DOHH2 (cell line): ENCODE results near the gene PAQR5.

Source experiments
- H3F3A ChIP-seq: fragments of 200-600 bp; sonication (generic), shearing (Covaris generic); 2 replicates; pipeline ENCODE4 v1.6.0; 2016; ENCODE audit warnings: antibody characterized with exemption, mild to moderate bottlenecking; ENCODE audit not compliant: control insufficient read depth, insufficient read depth
- H3K27ac ChIP-seq: fragments of 200-600 bp; sonication (generic); 2 replicates; pipeline ENCODE4 v1.5.1; 2014; ENCODE audit warnings: low read depth, mild to moderate bottlenecking, low read length, moderate library complexity
- H3K27me3 ChIP-seq: fragments of 200-600 bp; sonication (generic); 2 replicates; pipeline ENCODE4 v1.6.1; 2014; ENCODE audit warnings: mild to moderate bottlenecking, low read length, mixed read lengths; ENCODE audit not compliant: control insufficient read depth
- H3K36me3 ChIP-seq: fragments of 200-600 bp; sonication (generic); 2 replicates; pipeline ENCODE4 v1.6.1; 2014; ENCODE audit warnings: mild to moderate bottlenecking, low read length, moderate library complexity, mixed read lengths; ENCODE audit not compliant: control insufficient read depth
- H3K4me1 ChIP-seq: fragments of 200-600 bp; sonication (generic); 2 replicates; pipeline ENCODE4 v1.6.1; 2014; ENCODE audit warnings: mild to moderate bottlenecking, low read length, mixed read lengths; ENCODE audit not compliant: control insufficient read depth
- H3K4me2 ChIP-seq: fragments of 200-600 bp; sonication (generic); 2 replicates; pipeline ENCODE4 v1.6.0; 2014; ENCODE audit warnings: mild to moderate bottlenecking, low read length, moderate library complexity
- H3K4me3 ChIP-seq: fragments of 200-600 bp; sonication (generic); 2 replicates; pipeline ENCODE4 v1.5.1; 2014; ENCODE audit warnings: mild to moderate bottlenecking, low read length, mixed read lengths
- H3K79me2 ChIP-seq: fragments of 200-600 bp; sonication (generic); 2 replicates; pipeline ENCODE4 v1.6.1; 2014; ENCODE audit warnings: mild to moderate bottlenecking, low read length, mixed read lengths; ENCODE audit not compliant: control insufficient read depth
- H3K9me2 ChIP-seq: fragments of 200-600 bp; sonication (generic); replicated peaks from 2 replicates; pipeline ENCODE4 v1.6.1; 2014; ENCODE audit warnings: mild to moderate bottlenecking, low read length, mixed read lengths; ENCODE audit not compliant: control insufficient read depth
- H3K9me3 ChIP-seq: fragments of 200-600 bp; sonication (generic); 2 replicates; pipeline ENCODE4 v1.6.1; 2014; ENCODE audit warnings: antibody characterized with exemption, low read length, mixed read lengths; ENCODE audit not compliant: control insufficient read depth, insufficient read depth
- H4K20me1 ChIP-seq: fragments of 200-600 bp; sonication (generic); 2 replicates; pipeline ENCODE4 v1.6.0; 2014; ENCODE audit warnings: low read depth, mild to moderate bottlenecking, antibody characterized with exemption, low read length, moderate library complexity; ENCODE audit not compliant: control insufficient read depth, insufficient read depth
- EZH2phosphoT487 ChIP-seq: fragments of 200-600 bp; sonication (generic); IDR thresholded peaks from 2 replicates; pipeline ENCODE4 v1.6.1; 2017; ENCODE audit warnings: borderline replicate concordance, mild to moderate bottlenecking, antibody characterized with exemption, low read length, moderate library complexity, mixed read lengths
- TF ChIP-seq, protein P1 (sequence below): fragments of 200-600 bp; sonication (generic); IDR thresholded peaks from one replicate; pipeline ENCODE4 v1.5.1; 2014; ENCODE audit warnings: antibody characterized with exemption, mild to moderate bottlenecking, low read depth, low read length; ENCODE audit not compliant: poor library complexity, severe bottlenecking

The PAQR5 gene

DNA sequence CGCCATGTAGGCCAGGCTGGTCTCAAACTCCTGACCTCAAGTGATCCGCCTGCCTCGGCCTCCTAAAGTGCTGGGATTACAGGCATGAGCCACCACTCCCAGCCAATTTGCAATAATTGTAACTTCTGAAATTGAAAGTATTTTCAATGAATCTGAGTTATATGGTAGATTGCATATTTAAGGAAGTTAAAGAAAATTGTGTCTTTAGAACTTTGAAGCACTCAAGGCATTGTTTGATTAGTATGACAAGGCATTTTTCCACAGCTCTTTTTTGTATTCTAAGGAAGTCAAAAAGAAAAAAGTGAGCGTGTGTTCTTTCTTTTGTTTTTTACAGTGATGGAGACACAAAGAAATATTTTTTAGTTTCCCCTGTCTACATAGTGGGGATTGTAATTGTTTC, 138.2 kb downstream of the PAQR5 start:
- TF ChIP-seq EZH2phosphoT487, result no peak
- TF ChIP-seq, protein P1, sequence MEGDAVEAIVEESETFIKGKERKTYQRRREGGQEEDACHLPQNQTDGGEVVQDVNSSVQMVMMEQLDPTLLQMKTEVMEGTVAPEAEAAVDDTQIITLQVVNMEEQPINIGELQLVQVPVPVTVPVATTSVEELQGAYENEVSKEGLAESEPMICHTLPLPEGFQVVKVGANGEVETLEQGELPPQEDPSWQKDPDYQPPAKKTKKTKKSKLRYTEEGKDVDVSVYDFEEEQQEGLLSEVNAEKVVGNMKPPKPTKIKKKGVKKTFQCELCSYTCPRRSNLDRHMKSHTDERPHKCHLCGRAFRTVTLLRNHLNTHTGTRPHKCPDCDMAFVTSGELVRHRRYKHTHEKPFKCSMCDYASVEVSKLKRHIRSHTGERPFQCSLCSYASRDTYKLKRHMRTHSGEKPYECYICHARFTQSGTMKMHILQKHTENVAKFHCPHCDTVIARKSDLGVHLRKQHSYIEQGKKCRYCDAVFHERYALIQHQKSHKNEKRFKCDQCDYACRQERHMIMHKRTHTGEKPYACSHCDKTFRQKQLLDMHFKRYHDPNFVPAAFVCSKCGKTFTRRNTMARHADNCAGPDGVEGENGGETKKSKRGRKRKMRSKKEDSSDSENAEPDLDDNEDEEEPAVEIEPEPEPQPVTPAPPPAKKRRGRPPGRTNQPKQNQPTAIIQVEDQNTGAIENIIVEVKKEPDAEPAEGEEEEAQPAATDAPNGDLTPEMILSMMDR, result no peak
- Histone ChIP-seq H3K4me2 (no peak overlapping the region), H3K9me3 (no peaks in the 10 kb centered on the region), H3K27ac (no peak overlapping the region), H3K36me3 (peaks cover 92% of the 10 kb centered on the region), H3K9me2 (no peaks in the 10 kb centered on the region), H3K79me2 (no peaks in the 10 kb centered on the region), H3K27me3 (no peaks in the 10 kb centered on the region), H4K20me1 (no peaks in the 10 kb centered on the region; the same call in 1 of the 2 replicates), H3K4me1 (no peaks in the 10 kb centered on the region), H3F3A (peaks cover 3% of the 10 kb centered on the region), H3K4me3 (no peak overlapping the region)

DNA sequence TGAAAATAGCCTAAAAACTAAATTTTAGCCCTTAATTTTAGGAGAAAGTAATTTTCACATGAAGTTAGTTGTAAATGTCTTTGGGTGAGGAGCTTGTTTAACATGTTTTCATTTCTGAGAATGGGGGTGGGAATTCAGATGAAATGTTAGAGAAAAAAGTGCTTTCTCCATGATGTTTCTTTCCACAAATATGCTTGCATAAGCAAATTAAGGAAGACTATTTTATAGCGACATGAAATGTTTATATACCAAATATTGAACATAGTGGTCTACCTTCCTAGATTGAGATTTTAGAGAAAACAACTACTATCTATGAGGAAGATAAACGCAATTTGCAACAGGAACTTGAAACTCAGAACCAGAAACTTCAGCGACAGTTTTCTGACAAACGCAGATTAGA, 140.9 kb downstream of the PAQR5 start:
- Histone ChIP-seq H3K9me3 (no peaks in the 10 kb centered on the region), H3K27ac (no peak overlapping the region), H3K36me3 (peaks cover 92% of the 10 kb centered on the region), H3K4me3 (no peak overlapping the region), H3F3A (peaks cover 3% of the 10 kb centered on the region), H3K9me2 (no peaks in the 10 kb centered on the region), H3K4me1 (no peaks in the 10 kb centered on the region), H3K79me2 (no peaks in the 10 kb centered on the region), H3K27me3 (no peaks in the 10 kb centered on the region), H4K20me1 (no peaks in the 10 kb centered on the region; the same call in 1 of the 2 replicates), H3K4me2 (no peak overlapping the region)
- TF ChIP-seq EZH2phosphoT487, result no peak
- TF ChIP-seq, protein P1, result no peak

DNA sequence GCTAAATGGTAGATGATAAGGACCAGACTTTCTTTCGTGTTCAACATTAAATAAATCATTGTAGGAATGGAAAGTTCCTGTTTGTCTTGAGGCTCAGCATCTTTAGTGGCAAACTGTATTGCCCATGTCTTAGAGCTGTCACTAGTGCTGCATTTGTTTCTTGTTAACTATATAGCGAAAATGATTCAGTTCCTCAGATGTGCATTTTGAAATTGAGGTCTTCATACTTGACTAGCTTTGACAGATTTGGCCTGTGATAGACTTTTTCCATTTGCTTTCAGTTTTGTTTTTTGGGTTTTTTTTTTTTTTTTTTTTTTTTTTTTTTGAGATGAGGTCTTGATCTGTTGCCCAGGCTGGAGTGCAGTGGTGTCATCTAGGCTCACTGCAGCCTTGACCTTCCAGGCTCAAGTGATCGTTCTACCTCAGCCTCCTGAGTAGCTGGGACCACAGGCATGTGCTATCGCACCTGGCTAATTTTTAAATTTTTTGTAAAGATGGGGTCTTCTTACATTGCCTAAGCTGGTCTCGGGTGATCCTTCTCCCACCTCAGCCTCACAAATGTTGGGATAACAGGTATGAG, 144.4 kb downstream of the PAQR5 start:
- H4K20me1 ChIP-seq, result no peaks in the 10 kb centered on the region; the same call in 1 of the 2 replicates
- H3K79me2 ChIP-seq, result no peaks in the 10 kb centered on the region
- H3F3A ChIP-seq, result peaks cover 5% of the 10 kb centered on the region
- H3K4me2 ChIP-seq, result no peak overlapping the region
- no peaks in the 10 kb centered on the region for H3K9me3 ChIP-seq
- no peaks in the 10 kb centered on the region for H3K27me3 ChIP-seq
- no peak overlapping the region for H3K27ac ChIP-seq
- H3K36me3 ChIP-seq, result peaks cover 92% of the 10 kb centered on the region
- no peak for TF ChIP-seq EZH2phosphoT487
- TF ChIP-seq, protein P1, result no peak
- no peak overlapping the region for H3K4me3 ChIP-seq
- H3K9me2 ChIP-seq, result no peaks in the 10 kb centered on the region
- H3K4me1 ChIP-seq, result no peaks in the 10 kb centered on the region

DNA sequence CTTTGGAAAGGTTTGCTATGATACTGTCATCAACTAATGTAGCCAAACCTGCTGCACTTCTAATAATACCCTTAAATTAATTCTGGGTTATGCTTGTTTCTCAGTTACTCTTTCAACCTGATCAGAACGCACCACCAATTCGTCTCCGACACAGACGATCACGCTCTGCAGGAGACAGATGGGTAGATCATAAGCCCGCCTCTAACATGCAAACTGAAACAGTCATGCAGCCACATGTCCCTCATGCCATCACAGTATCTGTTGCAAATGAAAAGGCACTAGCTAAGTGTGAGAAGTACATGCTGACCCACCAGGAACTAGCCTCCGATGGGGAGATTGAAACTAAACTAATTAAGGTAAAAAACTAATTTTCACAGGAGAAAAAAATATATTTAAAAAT, 146.0 kb downstream of the PAQR5 start:
- Histone ChIP-seq H3F3A (peaks cover 6% of the 10 kb centered on the region), H4K20me1 (no peaks in the 10 kb centered on the region; the same call in 1 of the 2 replicates), H3K79me2 (no peaks in the 10 kb centered on the region), H3K9me3 (no peaks in the 10 kb centered on the region), H3K27ac (no peak overlapping the region), H3K4me2 (no peak overlapping the region), H3K36me3 (peaks cover 81% of the 10 kb centered on the region), H3K27me3 (no peaks in the 10 kb centered on the region), H3K4me1 (no peaks in the 10 kb centered on the region), H3K4me3 (no peak overlapping the region), H3K9me2 (no peaks in the 10 kb centered on the region)
- no peak for TF ChIP-seq EZH2phosphoT487
- TF ChIP-seq, protein P1, result no peak
